K562 (cell line): Measurements from ENCODE around the gene SRCIN1. TPM values are rescaled to one million over a fixed set of nuclear protein-coding genes. Genes with fewer than 3 reads are reported as not detected.
A peak's percentile ranks its signal among the peaks of the same experiment; 100 is the strongest.

ENCODE experiments used
- ATF7 ChIP-seq: fragments of 450-650 bp; IDR thresholded peaks from 2 replicates; pipeline ENCODE4 v1.7.1; 2014; ENCODE audit warnings: mild to moderate bottlenecking, moderate library complexity
- BACH1 ChIP-seq: fragments of 200-800 bp; sonication (Bioruptor generic); IDR thresholded peaks from 2 replicates; pipeline ENCODE4 v1.6.1; 2016; ENCODE audit warnings: missing genetic modification characterization, missing compliant biosample characterization
- BRCA1 ChIP-seq, 2 experiments: fragments of 450-650 bp in 1 of 2; sonication (generic) in 1 of 2; formaldehyde crosslinking in 1 of 2; IDR thresholded peaks; 2 replicates each; pipeline versions ENCODE4 v1.5.0 to v1.6.1; 2017 to 2020; ENCODE audit warnings: mild to moderate bottlenecking in 1 of 2, missing genetic modification reagents in 1 of 2
- CTBP1 ChIP-seq: fragments of 450-650 bp; IDR thresholded peaks from 2 replicates; pipeline ENCODE4 v1.6.1; 2016; ENCODE audit warnings: borderline replicate concordance
- DPF2 ChIP-seq: fragments of 450-650 bp; IDR thresholded peaks from 2 replicates; pipeline ENCODE4 v1.6.1; 2016
- GATAD2B ChIP-seq: fragments of 450-650 bp; IDR thresholded peaks from 2 replicates; pipeline ENCODE4 v1.6.1; 2017; ENCODE audit warnings: mild to moderate bottlenecking, borderline replicate concordance
- HDAC2 ChIP-seq: fragments of 450-650 bp; IDR thresholded peaks from 2 replicates; pipeline ENCODE4 v1.6.1; 2016; ENCODE audit warnings: mild to moderate bottlenecking
- MBD2 ChIP-seq: sonication (generic); IDR thresholded peaks from 2 replicates; pipeline ENCODE4 v1.6.1; 2016; ENCODE audit warnings: low read depth, borderline replicate concordance
- MCM7 ChIP-seq, 2 experiments: fragments of 450-650 bp; IDR thresholded peaks; 2 replicates each; pipeline ENCODE4 v1.6.1; 2016 to 2018
- SNRNP70 ChIP-seq: fragments of 200-400 bp; formaldehyde crosslinking; optimal IDR thresholded peaks from 2 replicates; pipeline ENCODE3; 2017; ENCODE audit warnings: low read depth, low read length
- ZNF146 ChIP-seq: IDR thresholded peaks from one replicate; pipeline ENCODE4 v1.6.1; 2018; ENCODE audit warnings: missing compliant biosample characterization; ENCODE audit not compliant: unreplicated experiment
- polyA plus RNA-seq, 8 experiments: library from polyadenylated mRNA; depleted of rRNA in 4 of 8; stranded (reverse) in 5 of 8; unstranded in 3 of 8; fragments of >200 nt; fragmentation: Nextera tagmentation in 2 of 8; fragmentation: Illumina TruSeq in 1 of 8; extraction: Ambion mirVana in 2 of 8; extraction: Trizol in 1 of 8; gene quantifications; 2 replicates each; pipeline versions ENCODE4 v1.2.1 to v1.2.3, GENCODE V29; 2011 to 2014; ENCODE audit warnings: inconsistent platforms in 1 of 8, missing spikeins in 1 of 8
- total RNA-seq, 7 experiments: library from RNA; depleted of rRNA in 6 of 7; stranded (reverse); fragments of >200 nt in 6 of 7; fragmentation: Illumina TruSeq in 2 of 7; extraction: Trizol in 2 of 7; gene quantifications; 2 replicates each; pipeline versions ENCODE4 v1.2.1 to v1.2.3, GENCODE V29; 2011 to 2021; ENCODE audit warnings: low replicate concordance in 1 of 7
- TF ChIP-seq, protein P1 (sequence below): fragments of 200-800 bp; sonication (Bioruptor generic); IDR thresholded peaks from 2 replicates; pipeline ENCODE4 v1.6.1; 2017; ENCODE audit warnings: missing genetic modification characterization, missing compliant biosample characterization
- TF ChIP-seq, protein P2 (sequence below): fragments of 250-450 bp; sonication (Bioruptor Pico); IDR thresholded peaks from 2 replicates; pipeline ENCODE4 v1.4.0; 2020
- TF ChIP-seq, protein P3 (sequence below): IDR thresholded peaks from 2 replicates; pipeline ENCODE4 v1.6.1; 2011; ENCODE audit warnings: borderline replicate concordance, low read depth, mild to moderate bottlenecking, moderate library complexity, low read length; ENCODE audit not compliant: insufficient read depth, poor library complexity, severe bottlenecking
- TF ChIP-seq, protein P4 (sequence below): fragments of 450-650 bp; IDR thresholded peaks from 2 replicates; pipeline ENCODE4 v1.6.1; 2016; ENCODE audit warnings: borderline replicate concordance

The SRCIN1 gene
- total and polyA plus RNA-seq, 9 of the 15 experiments (the other 6 are each of a cell fraction or from before 2014, with no cell fraction given), result 0.09 to 0.33 (median 0.13) TPM; not detected in 6

DNA sequence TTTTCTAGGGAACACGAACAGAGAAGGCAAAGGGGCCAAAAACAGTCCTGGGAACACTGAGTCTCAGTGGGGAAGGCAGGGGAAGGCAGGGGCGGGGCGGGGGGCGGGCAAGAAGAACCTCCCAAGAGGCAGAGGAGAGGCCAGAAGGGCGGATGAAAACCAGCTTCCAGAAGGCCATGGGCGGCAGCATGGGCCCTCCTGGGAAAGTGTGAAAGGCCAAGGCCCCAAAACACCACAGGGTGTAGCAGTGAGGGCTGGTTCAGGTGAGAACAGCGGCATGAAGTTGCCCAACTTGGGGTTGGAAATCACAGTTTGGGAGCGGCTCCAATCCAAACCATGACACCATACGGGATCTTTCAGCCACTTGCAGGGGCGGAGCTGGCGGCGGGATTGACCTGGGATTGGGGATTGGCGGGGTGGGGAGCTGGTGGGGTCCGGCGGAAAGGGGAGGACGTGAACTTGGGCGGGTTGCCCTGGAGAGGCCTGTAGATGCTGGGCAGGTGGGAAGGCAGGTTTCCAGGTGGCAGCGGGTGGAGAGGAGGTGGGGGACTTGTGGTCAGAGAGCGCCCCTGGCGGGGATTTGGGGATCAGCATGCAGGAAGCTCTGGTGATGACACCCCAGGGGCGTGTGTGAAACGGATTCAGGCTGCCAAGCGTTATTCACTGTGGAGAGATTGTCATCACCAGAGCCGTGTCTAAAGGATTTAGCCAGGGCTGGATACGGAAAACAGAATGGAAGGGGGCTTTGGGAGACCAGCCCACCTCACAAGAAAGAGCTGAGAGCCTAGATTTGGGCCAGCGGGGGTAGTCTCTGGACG is 96.6 kb downstream of the SRCIN1 start (continued):
- TF ChIP-seq, protein P1, sequence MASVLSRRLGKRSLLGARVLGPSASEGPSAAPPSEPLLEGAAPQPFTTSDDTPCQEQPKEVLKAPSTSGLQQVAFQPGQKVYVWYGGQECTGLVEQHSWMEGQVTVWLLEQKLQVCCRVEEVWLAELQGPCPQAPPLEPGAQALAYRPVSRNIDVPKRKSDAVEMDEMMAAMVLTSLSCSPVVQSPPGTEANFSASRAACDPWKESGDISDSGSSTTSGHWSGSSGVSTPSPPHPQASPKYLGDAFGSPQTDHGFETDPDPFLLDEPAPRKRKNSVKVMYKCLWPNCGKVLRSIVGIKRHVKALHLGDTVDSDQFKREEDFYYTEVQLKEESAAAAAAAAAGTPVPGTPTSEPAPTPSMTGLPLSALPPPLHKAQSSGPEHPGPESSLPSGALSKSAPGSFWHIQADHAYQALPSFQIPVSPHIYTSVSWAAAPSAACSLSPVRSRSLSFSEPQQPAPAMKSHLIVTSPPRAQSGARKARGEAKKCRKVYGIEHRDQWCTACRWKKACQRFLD (CRISPR knock-in tag), result no peak
- TF ChIP-seq, protein P2, sequence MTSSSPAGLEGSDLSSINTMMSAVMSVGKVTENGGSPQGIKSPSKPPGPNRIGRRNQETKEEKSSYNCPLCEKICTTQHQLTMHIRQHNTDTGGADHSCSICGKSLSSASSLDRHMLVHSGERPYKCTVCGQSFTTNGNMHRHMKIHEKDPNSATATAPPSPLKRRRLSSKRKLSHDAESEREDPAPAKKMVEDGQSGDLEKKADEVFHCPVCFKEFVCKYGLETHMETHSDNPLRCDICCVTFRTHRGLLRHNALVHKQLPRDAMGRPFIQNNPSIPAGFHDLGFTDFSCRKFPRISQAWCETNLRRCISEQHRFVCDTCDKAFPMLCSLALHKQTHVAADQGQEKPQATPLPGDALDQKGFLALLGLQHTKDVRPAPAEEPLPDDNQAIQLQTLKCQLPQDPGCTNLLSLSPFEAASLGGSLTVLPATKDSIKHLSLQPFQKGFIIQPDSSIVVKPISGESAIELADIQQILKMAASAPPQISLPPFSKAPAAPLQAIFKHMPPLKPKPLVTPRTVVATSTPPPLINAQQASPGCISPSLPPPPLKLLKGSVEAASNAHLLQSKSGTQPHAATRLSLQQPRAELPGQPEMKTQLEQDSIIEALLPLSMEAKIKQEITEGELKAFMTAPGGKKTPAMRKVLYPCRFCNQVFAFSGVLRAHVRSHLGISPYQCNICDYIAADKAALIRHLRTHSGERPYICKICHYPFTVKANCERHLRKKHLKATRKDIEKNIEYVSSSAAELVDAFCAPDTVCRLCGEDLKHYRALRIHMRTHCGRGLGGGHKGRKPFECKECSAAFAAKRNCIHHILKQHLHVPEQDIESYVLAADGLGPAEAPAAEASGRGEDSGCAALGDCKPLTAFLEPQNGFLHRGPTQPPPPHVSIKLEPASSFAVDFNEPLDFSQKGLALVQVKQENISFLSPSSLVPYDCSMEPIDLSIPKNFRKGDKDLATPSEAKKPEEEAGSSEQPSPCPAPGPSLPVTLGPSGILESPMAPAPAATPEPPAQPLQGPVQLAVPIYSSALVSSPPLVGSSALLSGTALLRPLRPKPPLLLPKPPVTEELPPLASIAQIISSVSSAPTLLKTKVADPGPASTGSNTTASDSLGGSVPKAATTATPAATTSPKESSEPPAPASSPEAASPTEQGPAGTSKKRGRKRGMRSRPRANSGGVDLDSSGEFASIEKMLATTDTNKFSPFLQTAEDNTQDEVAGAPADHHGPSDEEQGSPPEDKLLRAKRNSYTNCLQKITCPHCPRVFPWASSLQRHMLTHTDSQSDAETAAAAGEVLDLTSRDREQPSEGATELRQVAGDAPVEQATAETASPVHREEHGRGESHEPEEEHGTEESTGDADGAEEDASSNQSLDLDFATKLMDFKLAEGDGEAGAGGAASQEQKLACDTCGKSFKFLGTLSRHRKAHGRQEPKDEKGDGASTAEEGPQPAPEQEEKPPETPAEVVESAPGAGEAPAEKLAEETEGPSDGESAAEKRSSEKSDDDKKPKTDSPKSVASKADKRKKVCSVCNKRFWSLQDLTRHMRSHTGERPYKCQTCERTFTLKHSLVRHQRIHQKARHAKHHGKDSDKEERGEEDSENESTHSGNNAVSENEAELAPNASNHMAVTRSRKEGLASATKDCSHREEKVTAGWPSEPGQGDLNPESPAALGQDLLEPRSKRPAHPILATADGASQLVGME (CRISPR knock-in tag), result no peak
- TF ChIP-seq, protein P3, sequence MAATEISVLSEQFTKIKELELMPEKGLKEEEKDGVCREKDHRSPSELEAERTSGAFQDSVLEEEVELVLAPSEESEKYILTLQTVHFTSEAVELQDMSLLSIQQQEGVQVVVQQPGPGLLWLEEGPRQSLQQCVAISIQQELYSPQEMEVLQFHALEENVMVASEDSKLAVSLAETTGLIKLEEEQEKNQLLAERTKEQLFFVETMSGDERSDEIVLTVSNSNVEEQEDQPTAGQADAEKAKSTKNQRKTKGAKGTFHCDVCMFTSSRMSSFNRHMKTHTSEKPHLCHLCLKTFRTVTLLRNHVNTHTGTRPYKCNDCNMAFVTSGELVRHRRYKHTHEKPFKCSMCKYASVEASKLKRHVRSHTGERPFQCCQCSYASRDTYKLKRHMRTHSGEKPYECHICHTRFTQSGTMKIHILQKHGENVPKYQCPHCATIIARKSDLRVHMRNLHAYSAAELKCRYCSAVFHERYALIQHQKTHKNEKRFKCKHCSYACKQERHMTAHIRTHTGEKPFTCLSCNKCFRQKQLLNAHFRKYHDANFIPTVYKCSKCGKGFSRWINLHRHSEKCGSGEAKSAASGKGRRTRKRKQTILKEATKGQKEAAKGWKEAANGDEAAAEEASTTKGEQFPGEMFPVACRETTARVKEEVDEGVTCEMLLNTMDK, result no peak
- TF ChIP-seq BRCA1 (IDR thresholded peaks at IDR 0.05) (no peak), BRCA1 (CRISPR knock-in tag; IDR thresholded peaks at IDR 0.05) (no peak), SNRNP70 (no peak), BACH1 (tag) (no peak), ATF7 (peak; percentile 46; the same call in 1 of the 2 replicates), CTBP1 (peak; percentile 55; the same call in 1 of the 2 replicates), GATAD2B (0 out of 2 replicates have a peak, but pooled peaks have one; percentile 14), MCM7 (IDR thresholded peaks at IDR 0.05) (no peak), DPF2 (peak; percentile 65), ZNF146 (CRISPR knock-in tag) (no peak), HDAC2 (peak; percentile 76; the same call in 1 of the 2 replicates), MBD2 (no peak)
- TF ChIP-seq, protein P4, sequence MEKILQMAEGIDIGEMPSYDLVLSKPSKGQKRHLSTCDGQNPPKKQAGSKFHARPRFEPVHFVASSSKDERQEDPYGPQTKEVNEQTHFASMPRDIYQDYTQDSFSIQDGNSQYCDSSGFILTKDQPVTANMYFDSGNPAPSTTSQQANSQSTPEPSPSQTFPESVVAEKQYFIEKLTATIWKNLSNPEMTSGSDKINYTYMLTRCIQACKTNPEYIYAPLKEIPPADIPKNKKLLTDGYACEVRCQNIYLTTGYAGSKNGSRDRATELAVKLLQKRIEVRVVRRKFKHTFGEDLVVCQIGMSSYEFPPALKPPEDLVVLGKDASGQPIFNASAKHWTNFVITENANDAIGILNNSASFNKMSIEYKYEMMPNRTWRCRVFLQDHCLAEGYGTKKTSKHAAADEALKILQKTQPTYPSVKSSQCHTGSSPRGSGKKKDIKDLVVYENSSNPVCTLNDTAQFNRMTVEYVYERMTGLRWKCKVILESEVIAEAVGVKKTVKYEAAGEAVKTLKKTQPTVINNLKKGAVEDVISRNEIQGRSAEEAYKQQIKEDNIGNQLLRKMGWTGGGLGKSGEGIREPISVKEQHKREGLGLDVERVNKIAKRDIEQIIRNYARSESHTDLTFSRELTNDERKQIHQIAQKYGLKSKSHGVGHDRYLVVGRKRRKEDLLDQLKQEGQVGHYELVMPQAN, result no peak
